ENCODE results near the gene PLCH2.

PLCH2 gene

DNA sequence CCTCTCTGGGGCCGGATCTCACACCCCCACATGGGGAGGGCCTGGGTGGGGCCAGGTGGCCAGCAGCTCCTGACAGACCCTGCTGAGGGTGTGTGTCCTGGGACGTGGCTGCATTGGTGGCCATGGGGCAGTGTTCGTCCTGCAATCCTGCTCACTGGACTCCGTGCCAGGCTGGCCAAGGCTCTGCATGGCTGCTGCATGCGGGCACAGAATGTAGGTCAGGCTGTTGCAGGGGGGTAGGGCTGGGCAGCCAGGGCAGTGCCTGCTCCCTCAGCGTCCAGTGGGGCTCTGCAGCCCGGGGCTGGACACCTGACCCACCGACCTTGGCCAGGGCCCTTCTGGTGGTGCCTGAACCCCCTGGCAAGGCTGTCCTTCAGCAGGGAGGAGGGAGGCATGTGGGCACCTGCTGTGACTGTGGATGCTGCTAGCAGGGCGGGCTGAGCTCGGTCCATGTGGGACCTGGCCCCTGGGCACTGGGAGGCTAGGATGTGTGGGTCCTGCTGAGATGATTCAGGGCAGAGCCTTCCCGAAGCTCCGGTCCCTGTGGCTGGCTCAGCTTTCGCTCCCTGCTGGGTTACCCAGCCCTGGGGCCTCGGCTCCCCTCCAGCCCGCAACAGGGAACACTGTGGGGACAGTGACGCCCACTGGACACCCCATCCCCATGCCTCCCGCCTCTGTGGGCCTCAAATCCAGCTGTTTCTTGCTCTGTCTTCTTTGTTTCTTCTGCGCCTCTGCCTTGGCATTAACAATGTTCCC lies 14.9 kb upstream of the PLCH2 start:
- no peak for DNase-seq

GRCh38 chr1:2462819-2463218 lies 13.3 kb upstream of the PLCH2 start:
- no peak for DNase-seq

GRCh38 chr1:2463396-2463795 lies 12.7 kb upstream of the PLCH2 start:
- no peak for DNase-seq

- no peak for DNase-seq
These were observed 10.5 kb upstream of the PLCH2 start for GRCh38 chr1:2465371-2466269.

- no peak for DNase-seq
These were observed 9.8 kb upstream of the PLCH2 start for GRCh38 chr1:2466270-2466665.

GRCh38 chr1:2466958-2467554 lies 9.0 kb upstream of the PLCH2 start:
- DNase-seq: peak; percentile 49

DNA sequence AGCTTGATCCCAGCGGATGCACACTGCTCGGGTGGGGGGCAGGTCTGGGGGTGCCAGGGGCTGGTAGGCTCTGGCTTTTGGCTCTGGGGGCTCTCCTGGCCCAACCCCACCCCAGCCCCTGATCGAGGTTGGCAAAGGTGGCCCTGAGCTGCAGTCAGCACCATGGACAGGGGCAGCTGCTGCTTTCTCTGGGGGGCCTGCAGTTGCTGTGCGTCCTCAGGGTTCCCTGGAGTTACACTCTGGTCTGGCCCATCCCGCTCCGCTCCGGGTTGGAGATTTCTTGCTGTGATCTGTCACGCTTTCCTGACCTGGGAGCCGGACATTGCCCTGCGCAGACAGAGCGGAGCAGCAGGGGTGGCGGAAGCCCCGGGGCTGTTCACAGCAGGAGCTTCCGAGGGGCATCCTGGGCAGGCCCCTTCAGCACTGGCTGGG lies 8.0 kb upstream of the PLCH2 start:
- DNase-seq: peak; percentile 31

DNA sequence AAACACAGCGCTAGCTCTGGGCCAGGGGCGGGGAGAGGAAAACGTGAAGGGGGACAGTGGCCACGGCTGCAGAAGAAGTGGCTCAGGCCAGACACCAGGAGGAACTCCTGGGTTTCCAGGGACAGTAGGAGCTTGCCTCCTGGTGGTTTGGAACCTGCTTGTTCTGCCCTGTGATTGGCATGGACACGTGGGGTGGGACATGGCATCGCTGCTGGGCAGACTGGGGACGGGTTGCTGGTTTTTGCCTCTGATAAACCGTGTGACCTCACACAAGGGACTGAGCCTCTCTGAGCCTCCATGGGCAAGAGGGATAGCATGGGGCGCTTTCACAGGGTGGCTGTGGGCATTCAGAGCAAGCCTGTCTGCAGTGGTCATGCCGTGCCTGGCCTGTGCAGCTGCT lies 7.5 kb upstream of the PLCH2 start:
- DNase-seq: no peak

- no peak for DNase-seq
These were observed 6.8 kb upstream of the PLCH2 start for GRCh38 chr1:2469103-2469940.

- DNase-seq: no peak
These were observed 5.6 kb upstream of the PLCH2 start for GRCh38 chr1:2470290-2471158.

- DNase-seq: no peak
These were observed 5.0 kb upstream of the PLCH2 start for GRCh38 chr1:2471159-2471471.

DNA sequence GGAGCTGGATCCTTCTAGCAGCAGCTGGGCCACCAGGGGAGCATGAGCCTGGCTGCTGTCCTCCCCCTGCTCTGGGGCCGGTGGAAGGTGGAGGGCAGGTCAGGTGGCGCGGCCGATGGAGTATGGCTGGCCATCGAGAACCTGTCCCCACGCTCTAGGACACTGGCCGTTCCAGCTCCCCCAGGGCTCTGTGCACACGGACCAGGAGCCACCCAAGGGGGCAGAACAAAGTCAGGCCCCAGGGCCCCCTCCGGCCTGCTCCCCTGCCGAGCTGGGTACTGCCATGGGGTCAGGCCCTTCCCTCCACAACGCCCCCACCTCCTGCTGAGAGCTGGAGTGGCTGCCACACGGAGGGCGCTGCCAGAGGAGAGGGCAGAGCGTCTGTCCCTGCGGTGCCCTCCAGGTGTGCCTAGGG lies 4.5 kb upstream of the PLCH2 start:
- no peak for DNase-seq

GRCh38 chr1:2472109-2472508 lies 4.0 kb upstream of the PLCH2 start:
- DNase-seq: no peak

- DNase-seq: no peak
These were observed 3.4 kb upstream of the PLCH2 start for GRCh38 chr1:2472561-2473177.

- DNase-seq: no peak
These were observed 2.9 kb upstream of the PLCH2 start for GRCh38 chr1:2473198-2473597.

DNA sequence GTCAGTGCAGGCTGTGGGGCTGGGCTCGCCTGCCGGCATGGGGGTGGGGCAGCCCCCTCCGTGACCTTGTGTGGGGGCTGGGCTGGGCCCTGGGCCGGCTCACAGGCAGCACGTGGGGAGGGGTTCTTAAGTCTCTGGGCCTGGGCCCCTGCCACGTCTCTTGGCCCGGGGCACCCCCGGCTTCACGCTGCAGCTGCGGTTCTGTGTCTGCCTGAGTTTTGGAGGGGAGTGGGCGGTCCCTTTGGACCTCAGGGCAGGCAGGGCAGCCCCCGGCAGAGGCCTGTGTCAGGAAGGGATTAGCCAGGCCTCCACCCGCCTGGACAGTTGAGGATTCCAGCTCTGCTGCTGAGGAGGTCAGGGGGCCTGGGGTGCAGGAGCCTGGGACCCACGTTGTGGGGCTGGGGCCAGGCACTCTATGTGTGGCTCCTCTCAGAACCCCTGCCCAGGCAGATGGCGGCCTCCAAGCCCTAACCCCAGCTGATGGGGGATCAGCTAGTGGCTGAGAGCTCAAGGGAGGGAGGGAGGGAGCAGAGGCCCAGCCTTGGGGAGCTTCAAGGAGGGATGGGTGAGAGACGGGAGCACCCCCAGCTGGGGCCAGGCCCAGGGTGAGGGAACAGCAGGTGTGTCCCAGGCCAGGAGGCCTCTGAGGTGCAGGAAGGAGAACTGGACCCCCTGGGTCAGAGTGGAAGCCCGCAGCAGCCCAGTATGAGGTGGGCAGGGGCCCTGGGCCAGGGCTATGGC lies 1.8 kb upstream of the PLCH2 start:
- DNase-seq: no peak

- DNase-seq: no peak
These were observed 1.1 kb upstream of the PLCH2 start for GRCh38 chr1:2474933-2475371.

- no peak for DNase-seq
These were observed 518 bp upstream of the PLCH2 start for GRCh38 chr1:2475571-2475970.

GRCh38 chr1:2477309-2477708 lies 1.2 kb downstream of the PLCH2 start:
- no peak for DNase-seq

DNA sequence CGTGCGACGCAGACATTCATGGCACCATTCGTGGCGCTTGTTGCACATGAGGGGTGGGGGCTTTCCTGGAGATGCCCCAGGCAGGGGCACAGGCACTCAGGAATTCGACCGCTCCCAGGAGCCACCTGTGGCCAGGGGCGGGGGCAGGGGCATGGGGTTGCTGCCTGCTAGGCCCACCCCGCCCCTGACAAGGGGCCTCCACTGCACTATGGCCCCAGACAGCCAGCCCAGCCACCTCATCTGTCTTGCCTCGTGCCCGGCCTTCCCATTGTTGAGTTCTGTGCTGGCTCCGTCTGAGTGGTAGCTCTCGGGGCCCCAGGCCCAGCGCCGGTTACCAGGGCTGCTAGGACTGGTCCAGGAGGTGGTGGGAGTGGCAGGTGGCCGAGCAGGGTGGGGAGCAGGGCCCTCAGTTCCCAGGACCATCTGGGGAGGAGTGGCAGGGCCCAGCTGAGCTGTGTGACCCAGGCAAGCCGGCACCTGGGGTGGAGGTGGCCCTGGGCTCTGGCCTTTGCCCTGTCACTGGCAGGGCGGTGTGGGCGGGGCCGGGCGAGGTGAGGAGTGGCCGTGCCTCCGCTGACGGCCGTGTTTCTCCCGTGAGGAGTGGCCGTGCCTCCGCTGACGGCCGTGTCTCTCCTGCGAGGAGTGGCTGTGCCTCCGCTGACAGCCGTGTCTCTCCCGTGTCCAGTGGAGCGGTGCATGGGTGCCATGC lies 1.9 kb downstream of the PLCH2 start:
- no peak for DNase-seq

All from stimulated activated CD4-positive, alpha-beta T cell treated with anti-CD3 and anti-CD28 coated beads, Interleukin-15, amount 100 ng/mL, for 24 hours (primary cell).